DND-41 (cell line): ENCODE results near the gene RHBDD1.

Experiments
- ATAC-seq: fragments of 200-7000 bp; cut with Tn5 transposase; 3 replicates; pipeline ENCODE4 v1.9.1; 2021; ENCODE audit warnings: low read depth; ENCODE audit not compliant: insufficient read depth
- DNase-seq: peaks from one replicate; pipeline ENCODE4 v3.0.0-alpha.2; 2020
- H2AFZ ChIP-seq: 2 replicates; pipeline ENCODE4 v1.6.0; 2012; ENCODE audit warnings: low read depth, low read length
- H3K27ac ChIP-seq: 2 replicates; pipeline ENCODE4 v1.5.1; 2012; ENCODE audit warnings: low read length, inconsistent platforms
- H3K27me3 ChIP-seq: fragments of 200-600 bp; sonication (generic); 2 replicates; pipeline ENCODE4 v1.6.0; 2012; ENCODE audit warnings: low read length, mild to moderate bottlenecking, inconsistent platforms; ENCODE audit not compliant: insufficient read depth, poor library complexity
- H3K36me3 ChIP-seq: 2 replicates; pipeline ENCODE4 v1.5.1; 2012; ENCODE audit warnings: low read length, inconsistent platforms; ENCODE audit not compliant: insufficient read depth
- H3K4me1 ChIP-seq: 2 replicates; pipeline ENCODE4 v1.5.1; 2012; ENCODE audit warnings: mild to moderate bottlenecking, low read length; ENCODE audit not compliant: insufficient read depth
- H3K4me2 ChIP-seq: 2 replicates; pipeline ENCODE4 v1.6.0; 2012; ENCODE audit warnings: mild to moderate bottlenecking, moderate library complexity, low read length, inconsistent platforms; ENCODE audit not compliant: insufficient read depth
- H3K4me3 ChIP-seq, 2 experiments: fragments of 200-600 bp in 1 of 2; shearing (Covaris generic) in 1 of 2; 2 replicates each; pipeline ENCODE4 v1.5.1; 2012 to 2016; ENCODE audit warnings: inconsistent platforms in 2 of 2, low read length in 2 of 2, mild to moderate bottlenecking in 2 of 2, low read depth in 1 of 2, moderate library complexity in 1 of 2
- H3K79me2 ChIP-seq: 2 replicates; pipeline ENCODE4 v1.6.0; 2012; ENCODE audit warnings: low read length, inconsistent platforms; ENCODE audit not compliant: insufficient read depth
- H3K9ac ChIP-seq: 2 replicates; pipeline ENCODE4 v1.6.0; 2012; ENCODE audit warnings: low read depth, mild to moderate bottlenecking, inconsistent platforms, low read length, moderate library complexity
- H3K9me3 ChIP-seq: 2 replicates; pipeline ENCODE4 v1.5.1; 2012; ENCODE audit warnings: low read length, moderate library complexity, mild to moderate bottlenecking, inconsistent platforms; ENCODE audit not compliant: insufficient read depth, severe bottlenecking
- H4K20me1 ChIP-seq: 2 replicates; pipeline ENCODE4 v1.6.0; 2012; ENCODE audit warnings: low read length; ENCODE audit not compliant: insufficient read depth
- CTCF ChIP-seq: IDR thresholded peaks from 2 replicates; pipeline ENCODE4 v1.5.1; 2012; ENCODE audit warnings: borderline replicate concordance, low read length, moderate library complexity, mild to moderate bottlenecking; ENCODE audit not compliant: poor library complexity, severe bottlenecking; ENCODE audit errors: extremely low read depth
- EZH2 ChIP-seq: IDR thresholded peaks from 3 replicates; pipeline ENCODE4 v1.6.1; 2012; ENCODE audit warnings: borderline replicate concordance, low read depth, mild to moderate bottlenecking, moderate library complexity, low read length, inconsistent platforms; ENCODE audit not compliant: severe bottlenecking

Gene RHBDD1

GRCh38 chr2:226874749-226875148 lies 38.9 kb downstream of the RHBDD1 start:
- H2AFZ ChIP-seq = no peak overlapping the region
- no peaks in the 10 kb centered on the region for H3K79me2 ChIP-seq
- ATAC-seq (no peak), DNase-seq (no peak)
- no peak overlapping the region for H3K4me2 ChIP-seq
- H3K4me1 ChIP-seq = peaks cover 11% of the 10 kb centered on the region; the same call in 1 of the 2 replicates
- no peaks in the 10 kb centered on the region for H3K9me3 ChIP-seq
- no peak overlapping the region for H3K4me3 ChIP-seq
- H3K9ac ChIP-seq = no peak overlapping the region
- TF ChIP-seq EZH2 (no peak), CTCF (no peak)
- no peak overlapping the region for H3K27ac ChIP-seq
- H3K36me3 ChIP-seq = peaks cover 14% of the 10 kb centered on the region; the same call in 1 of the 2 replicates
- H4K20me1 ChIP-seq = no peaks in the 10 kb centered on the region
- no peaks in the 10 kb centered on the region for H3K27me3 ChIP-seq

GRCh38 chr2:226875438-226876225 lies 39.8 kb downstream of the RHBDD1 start:
- no peak overlapping the region for H2AFZ ChIP-seq
- ATAC-seq (no peak), DNase-seq (no peak)
- no peaks in the 10 kb centered on the region for H3K79me2 ChIP-seq
- TF ChIP-seq EZH2 = no peak
- no peak for TF ChIP-seq CTCF
- H3K4me3 ChIP-seq = no peak overlapping the region
- H3K4me2 ChIP-seq = no peak overlapping the region
- peaks cover 10% of the 10 kb centered on the region; the same call in 1 of the 2 replicates for H3K36me3 ChIP-seq
- no peaks in the 10 kb centered on the region for H3K27me3 ChIP-seq
- no peaks in the 10 kb centered on the region for H3K9me3 ChIP-seq
- H3K4me1 ChIP-seq = peaks cover 11% of the 10 kb centered on the region; the same call in 1 of the 2 replicates
- no peak overlapping the region for H3K9ac ChIP-seq
- H3K27ac ChIP-seq = no peak overlapping the region
- H4K20me1 ChIP-seq = no peaks in the 10 kb centered on the region

- no peaks in the 10 kb centered on the region for H4K20me1 ChIP-seq
- ATAC-seq (no peak), DNase-seq (no peak)
- H3K4me1 ChIP-seq = peaks cover 11% of the 10 kb centered on the region; the same call in 1 of the 2 replicates
- H2AFZ ChIP-seq = no peak overlapping the region
- peaks cover 10% of the 10 kb centered on the region; the same call in 1 of the 2 replicates for H3K36me3 ChIP-seq
- no peak for TF ChIP-seq EZH2
- TF ChIP-seq CTCF = no peak
- H3K9me3 ChIP-seq = no peaks in the 10 kb centered on the region
- H3K27ac ChIP-seq = no peak overlapping the region
- H3K4me3 ChIP-seq = no peak overlapping the region
- H3K79me2 ChIP-seq = no peaks in the 10 kb centered on the region
- H3K9ac ChIP-seq = no peak overlapping the region
- no peak overlapping the region for H3K4me2 ChIP-seq
- H3K27me3 ChIP-seq = no peaks in the 10 kb centered on the region
Observed at GRCh38 chr2:226877491-226877890, 41.6 kb downstream of the RHBDD1 start.
